Astrocyte (in vitro differentiated cells and primary cell): ENCODE results near the gene PCDHGA3. TPM values are rescaled to one million over a fixed set of nuclear protein-coding genes. Genes with fewer than 3 reads are reported as not detected.
A peak's percentile ranks its signal among the peaks of the same experiment; 100 is the strongest.

Experiments
- DNase-seq: peaks from one replicate; pipeline ENCODE4 v3.0.0-alpha.2; 2010; ENCODE audit warnings: low read depth
- FAIRE-seq: peaks from 2 replicates; lab custom pipeline; 2011; peaks lifted over from hg19 to GRCh38; lab: Jason Lieb, UNC
- H2AFZ ChIP-seq: 2 replicates; pipeline ENCODE4 v1.6.0; 2012; ENCODE audit warnings: low read depth, low read length, inconsistent platforms
- H3K27ac ChIP-seq: 2 replicates; pipeline ENCODE4 v1.5.1; 2011; ENCODE audit warnings: low read depth, low read length, inconsistent platforms
- H3K27me3 ChIP-seq: 2 replicates; pipeline ENCODE4 v1.6.0; 2011; ENCODE audit warnings: low read length, inconsistent platforms; ENCODE audit not compliant: insufficient read depth
- H3K36me3 ChIP-seq: 2 replicates; pipeline ENCODE4 v1.5.1; 2011; ENCODE audit warnings: low read length, inconsistent platforms; ENCODE audit not compliant: insufficient read depth
- H3K4me1 ChIP-seq: 2 replicates; pipeline ENCODE4 v1.5.1; 2011; ENCODE audit warnings: low read length, inconsistent platforms; ENCODE audit not compliant: insufficient read depth
- H3K4me2 ChIP-seq: 2 replicates; pipeline ENCODE4 v1.6.0; 2012; ENCODE audit warnings: low read length, inconsistent platforms
- H3K4me3 ChIP-seq: 2 replicates; pipeline ENCODE4 v1.5.1; 2011; ENCODE audit warnings: low read depth, mild to moderate bottlenecking, low read length, inconsistent platforms; ENCODE audit not compliant: insufficient read depth
- H3K79me2 ChIP-seq: 2 replicates; pipeline ENCODE4 v1.6.0; 2012; ENCODE audit warnings: mild to moderate bottlenecking, low read length, inconsistent platforms; ENCODE audit not compliant: insufficient read depth
- H3K9ac ChIP-seq: 2 replicates; pipeline ENCODE4 v1.6.0; 2012; ENCODE audit warnings: mild to moderate bottlenecking, low read length, inconsistent platforms
- H3K9me3 ChIP-seq: 2 replicates; pipeline ENCODE4 v1.5.1; 2012; ENCODE audit warnings: low read depth, mild to moderate bottlenecking, low read length, inconsistent platforms; ENCODE audit not compliant: insufficient read depth
- H4K20me1 ChIP-seq: 2 replicates; pipeline ENCODE4 v1.6.0; 2012; ENCODE audit warnings: low read length, inconsistent platforms; ENCODE audit not compliant: insufficient read depth
- H3K27ac Mint-ChIP-seq: one replicate; pipeline ENCODE4 v1.8.0; 2021; ENCODE audit warnings: mild to moderate bottlenecking, mixed read lengths; ENCODE audit not compliant: unreplicated experiment
- H3K27me3 Mint-ChIP-seq: one replicate; pipeline ENCODE4 v1.8.0; 2021; ENCODE audit warnings: low read depth, mixed read lengths; ENCODE audit not compliant: unreplicated experiment
- H3K36me3 Mint-ChIP-seq: one replicate; pipeline ENCODE4 v1.8.0; 2021; ENCODE audit warnings: low read depth, mixed read lengths; ENCODE audit not compliant: unreplicated experiment
- H3K4me1 Mint-ChIP-seq: one replicate; pipeline ENCODE4 v1.8.0; 2021; ENCODE audit warnings: low read depth, mixed read lengths; ENCODE audit not compliant: unreplicated experiment
- H3K4me3 Mint-ChIP-seq: one replicate; pipeline ENCODE4 v1.8.0; 2021; ENCODE audit warnings: mild to moderate bottlenecking, moderate library complexity, mixed read lengths; ENCODE audit not compliant: unreplicated experiment
- H3K9me3 Mint-ChIP-seq: one replicate; pipeline ENCODE4 v1.8.0; 2021; ENCODE audit warnings: mild to moderate bottlenecking, mixed read lengths; ENCODE audit not compliant: unreplicated experiment
- CTCF ChIP-seq: IDR thresholded peaks from 2 replicates; pipeline ENCODE4 v1.5.1; 2011; ENCODE audit warnings: low read depth, mild to moderate bottlenecking, inconsistent platforms, low read length, moderate library complexity; ENCODE audit not compliant: insufficient read depth
- EZH2 ChIP-seq: IDR thresholded peaks from 2 replicates; pipeline ENCODE4 v1.6.1; 2012; ENCODE audit warnings: mild to moderate bottlenecking, low read length, inconsistent platforms; ENCODE audit not compliant: insufficient read depth
- total RNA-seq: library from RNA; stranded (reverse); gene quantifications from 2 replicates; pipeline ENCODE4 v1.2.1, GENCODE V29; 2021

PCDHGA3 gene
- total RNA-seq, 1 donor from 2014 or later = 0.14 TPM

GRCh38 chr5:141382469-141383294 is 39.1 kb downstream of the PCDHGA3 start, which contains the start of gene PCDHGA7:
PCDHGA7 (plus strand) TSS chr5:141382742; CDS start chr5:141382900, 158 bp downstream.
- Histone ChIP-seq H3K36me3 (no peaks in the 10 kb centered on the region), H3K27me3 (no peaks in the 10 kb centered on the region), H3K27ac (no peak within 1 kb of the TSS), H3K4me1 (no peaks in the 10 kb centered on the region), H3K79me2 (no peaks in the 10 kb centered on the region), H3K9me3 (peaks cover 27% of the 10 kb centered on the region), H4K20me1 (no peaks in the 10 kb centered on the region), H3K9ac (peak within 1 kb of the TSS; percentile 74), H3K4me2 (peak within 1 kb of the TSS; percentile 80), H3K4me3 (peak within 1 kb of the TSS; percentile 62), H2AFZ (peak within 1 kb of the TSS; percentile 70)
- Mint-ChIP-seq H3K9me3 (peaks cover 9% of the 10 kb centered on the region), H3K27me3 (no peaks in the 10 kb centered on the region), H3K36me3 (peaks cover 5% of the 10 kb centered on the region), H3K27ac (no peak within 1 kb of the TSS), H3K4me3 (peak within 1 kb of the TSS; percentile 79), H3K4me1 (no peaks in the 10 kb centered on the region)
- peak; percentile 43 for TF ChIP-seq CTCF
- no peak for TF ChIP-seq EZH2
- FAIRE-seq (no peak), DNase-seq (peak; percentile 30)

- Mint-ChIP-seq H3K27ac (no peak overlapping the region), H3K27me3 (no peaks in the 10 kb centered on the region), H3K4me3 (no peak overlapping the region), H3K4me1 (no peaks in the 10 kb centered on the region), H3K9me3 (peaks cover 12% of the 10 kb centered on the region), H3K36me3 (peaks cover 7% of the 10 kb centered on the region)
- Histone ChIP-seq H3K9ac (no peak overlapping the region), H4K20me1 (no peaks in the 10 kb centered on the region), H3K36me3 (no peaks in the 10 kb centered on the region), H3K27me3 (no peaks in the 10 kb centered on the region), H2AFZ (no peak overlapping the region), H3K79me2 (no peaks in the 10 kb centered on the region), H3K4me2 (peak overlapping the region; percentile 80), H3K9me3 (peaks cover 30% of the 10 kb centered on the region), H3K4me1 (no peaks in the 10 kb centered on the region), H3K4me3 (peak overlapping the region; percentile 62), H3K27ac (no peak overlapping the region)
- FAIRE-seq (no peak), DNase-seq (no peak)
- TF ChIP-seq EZH2 (no peak), CTCF (no peak)
These were observed 39.7 kb downstream of the PCDHGA3 start for GRCh38 chr5:141383345-141383744.
